Stimulated activated CD8-positive, alpha-beta memory T cell treated with anti-CD3 and anti-CD28 coated beads, Interleukin-2, amount 100 ng/mL, for 1 hour (primary cell): Measurements from ENCODE around the gene MKS1.
A peak's percentile ranks its signal among the peaks of the same experiment; 100 is the strongest.

Source experiments
- DNase-seq, 2 donors: peaks; one replicate each; pipeline ENCODE4 v3.0.0-alpha.2; 2020; ENCODE audit warnings: low read depth in 2 of 2

The MKS1 gene

GRCh38 chr17:58200024-58200633, 18.9 kb downstream of the MKS1 start:
- peak; percentile 18 to 22 for DNase-seq

DNA sequence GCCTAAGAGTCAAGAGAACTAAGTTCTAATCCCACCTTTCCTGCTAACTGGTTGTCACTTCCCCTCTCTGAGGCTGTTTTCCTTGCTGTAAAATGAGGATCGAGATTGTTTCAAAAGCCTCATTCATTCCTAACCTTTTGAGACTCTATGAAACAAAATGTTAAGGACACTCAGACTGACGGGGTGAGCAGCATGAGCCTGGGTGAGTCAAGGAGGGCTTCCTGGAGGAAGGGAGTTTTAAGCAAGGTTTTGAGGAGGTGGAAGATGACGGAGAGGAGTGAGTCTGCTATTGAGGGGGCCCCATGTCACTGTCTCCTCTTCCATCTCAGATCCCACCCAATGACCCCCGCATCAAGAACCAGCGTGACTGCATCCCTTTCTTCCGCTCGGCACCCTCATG, 22.4 kb downstream of the MKS1 start:
- DNase-seq: no peak

DNA sequence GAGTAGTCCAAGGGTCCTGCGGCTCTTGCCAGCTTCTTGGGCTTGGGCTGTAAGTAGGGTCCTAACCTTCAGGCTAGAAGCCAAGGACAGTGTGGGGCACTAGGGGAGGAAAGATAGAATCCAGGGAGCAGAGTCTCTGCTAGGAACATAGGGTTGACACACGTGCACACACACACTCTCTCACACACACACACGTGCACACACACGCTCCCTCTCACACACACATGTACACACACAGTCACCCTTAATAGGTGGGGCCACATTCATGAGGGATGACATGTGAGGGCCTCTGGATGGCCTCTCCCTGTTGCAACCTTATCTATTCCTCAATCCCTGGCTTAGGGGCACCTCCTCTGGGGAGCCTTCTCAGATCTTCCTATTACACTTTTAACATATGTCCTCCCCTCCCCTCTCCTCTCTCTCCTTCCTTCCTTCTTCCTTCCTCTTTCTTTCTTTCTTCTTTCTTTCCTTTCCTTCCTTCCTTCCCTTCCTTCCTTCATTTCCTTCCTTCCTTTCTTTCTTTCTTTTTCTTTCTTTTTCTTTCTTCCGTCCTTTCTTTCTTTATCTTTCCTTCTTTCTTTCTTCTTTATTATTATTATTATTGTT, 23.4 kb downstream of the MKS1 start:
- no peak for DNase-seq

DNA sequence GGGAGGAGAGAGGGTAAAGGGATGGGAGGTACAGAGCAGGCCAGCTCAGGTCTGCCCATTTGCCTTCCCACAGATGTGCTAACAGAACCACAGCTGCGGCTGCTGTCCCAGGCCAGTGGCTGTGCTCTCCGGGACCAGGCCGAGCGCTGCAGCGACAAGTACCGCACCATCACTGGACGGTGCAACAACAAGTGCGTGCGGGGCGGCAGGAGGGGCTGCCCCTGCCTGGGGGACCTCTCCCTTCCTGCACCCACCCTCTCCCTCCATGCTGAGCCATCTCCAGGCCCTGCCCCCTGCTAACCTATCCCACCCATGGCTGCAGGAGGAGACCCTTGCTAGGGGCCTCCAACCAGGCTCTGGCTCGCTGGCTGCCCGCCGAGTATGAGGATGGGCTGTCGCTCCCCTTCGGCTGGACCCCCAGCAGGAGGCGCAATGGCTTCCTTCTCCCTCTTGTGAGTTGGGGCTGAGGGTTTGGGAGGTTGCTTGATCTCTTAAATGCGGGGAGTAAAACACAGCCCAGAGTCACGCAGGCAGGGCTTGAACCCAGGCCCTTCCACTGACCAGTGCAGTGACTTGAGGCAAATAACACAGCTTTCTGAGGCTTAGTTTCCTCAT, 25.3 kb downstream of the MKS1 start:
- no peak for DNase-seq

DNA sequence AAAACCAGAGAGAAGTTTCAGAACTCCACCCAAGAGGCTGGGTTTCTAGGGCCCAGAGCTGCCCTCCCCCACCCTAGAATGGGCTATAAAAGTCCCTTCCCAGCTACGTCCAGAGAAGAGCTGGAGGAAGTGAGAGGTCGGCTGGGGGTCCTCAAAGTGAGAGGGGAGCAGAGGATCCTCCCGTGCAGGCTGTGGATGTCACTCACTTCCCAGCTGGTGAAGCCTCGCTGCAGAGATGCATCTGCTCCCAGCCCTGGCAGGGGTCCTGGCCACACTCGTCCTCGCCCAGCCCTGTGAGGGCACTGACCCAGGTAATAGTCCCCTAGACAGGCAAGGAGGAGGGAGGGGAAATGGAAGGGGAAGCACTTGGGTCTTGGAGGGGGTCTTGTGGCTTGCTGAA, 26.4 kb downstream of the MKS1 start, which contains the start of gene EPX:
Gene EPX (plus strand): TSS at position 115 of the 400 bp plus-strand sequence. CDS start 121 bp downstream, at position 236.
- DNase-seq: no peak

DNA sequence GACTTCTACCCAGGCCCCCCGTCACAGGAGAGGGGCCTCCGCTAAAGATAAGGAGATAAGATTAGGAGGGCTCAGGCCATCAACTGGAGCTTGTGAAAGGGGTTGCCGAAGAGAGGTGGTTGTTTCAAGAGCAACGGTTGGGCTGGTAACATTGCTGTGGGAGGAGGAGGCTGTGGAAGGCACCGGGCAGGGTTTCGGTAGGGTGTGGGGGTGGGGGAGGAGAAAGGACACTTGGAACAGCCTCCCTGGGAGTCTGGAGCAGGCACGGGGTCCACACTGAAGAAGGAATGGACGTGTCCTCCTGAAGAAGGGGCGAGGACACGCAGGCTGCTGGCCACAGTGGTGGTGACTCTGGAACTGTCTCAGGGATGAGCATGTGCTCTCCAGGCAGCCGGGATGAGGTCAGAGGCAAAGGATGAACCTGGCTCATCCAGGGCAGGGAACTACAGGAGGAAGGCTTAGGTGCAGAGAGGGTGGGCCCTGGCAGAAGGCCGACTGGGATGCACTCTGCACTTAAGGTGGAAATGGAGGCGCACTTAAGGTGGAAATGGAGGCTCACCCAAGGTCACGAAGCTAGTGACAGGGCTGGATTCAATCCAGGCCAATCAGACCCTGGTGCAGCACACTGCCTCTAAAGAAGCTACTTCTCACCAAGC, 27.7 kb downstream of the MKS1 start:
- DNase-seq: no peak

DNA sequence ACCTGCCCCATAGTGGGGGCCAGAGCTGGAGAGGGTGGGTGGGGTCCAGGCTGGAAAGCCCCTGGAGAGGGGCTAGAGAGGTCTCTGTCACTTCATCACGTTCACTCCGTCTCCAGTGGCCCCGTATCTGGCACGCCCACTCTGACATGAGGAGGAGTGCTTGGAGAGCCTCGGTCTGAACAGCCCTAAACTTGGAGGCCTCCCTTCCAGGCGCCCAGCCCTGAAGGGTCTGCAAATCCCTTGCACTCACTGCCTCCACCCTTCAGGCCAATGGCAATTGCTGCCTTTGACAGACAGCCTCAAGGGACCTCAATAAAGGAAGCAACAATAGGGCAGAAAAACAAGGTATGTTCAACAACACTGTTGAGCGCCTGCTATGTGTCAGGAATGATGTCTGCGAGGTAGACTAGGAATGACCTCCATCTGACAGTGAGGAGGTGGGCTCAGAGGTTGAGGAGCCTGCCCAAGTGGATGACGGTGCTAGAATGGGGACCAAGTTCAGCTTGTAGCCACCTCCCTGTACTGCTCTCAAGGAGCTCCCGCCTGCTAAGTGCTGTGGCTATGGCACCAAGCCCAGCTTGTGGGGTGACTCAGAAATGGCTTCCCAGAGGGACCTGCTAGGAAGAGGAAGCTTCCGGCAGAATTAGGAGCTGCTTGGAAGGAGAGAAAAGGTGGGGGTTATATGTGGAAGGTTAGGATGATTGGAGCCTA, 29.5 kb downstream of the MKS1 start:
- no peak for DNase-seq

GRCh38 chr17:58187675-58188074, 31.4 kb downstream of the MKS1 start:
- DNase-seq: no peak

- no peak for DNase-seq
These were observed 32.0 kb downstream of the MKS1 start for GRCh38 chr17:58187063-58187462.

- no peak for DNase-seq
These were observed 32.5 kb downstream of the MKS1 start for GRCh38 chr17:58186591-58186990.

DNA sequence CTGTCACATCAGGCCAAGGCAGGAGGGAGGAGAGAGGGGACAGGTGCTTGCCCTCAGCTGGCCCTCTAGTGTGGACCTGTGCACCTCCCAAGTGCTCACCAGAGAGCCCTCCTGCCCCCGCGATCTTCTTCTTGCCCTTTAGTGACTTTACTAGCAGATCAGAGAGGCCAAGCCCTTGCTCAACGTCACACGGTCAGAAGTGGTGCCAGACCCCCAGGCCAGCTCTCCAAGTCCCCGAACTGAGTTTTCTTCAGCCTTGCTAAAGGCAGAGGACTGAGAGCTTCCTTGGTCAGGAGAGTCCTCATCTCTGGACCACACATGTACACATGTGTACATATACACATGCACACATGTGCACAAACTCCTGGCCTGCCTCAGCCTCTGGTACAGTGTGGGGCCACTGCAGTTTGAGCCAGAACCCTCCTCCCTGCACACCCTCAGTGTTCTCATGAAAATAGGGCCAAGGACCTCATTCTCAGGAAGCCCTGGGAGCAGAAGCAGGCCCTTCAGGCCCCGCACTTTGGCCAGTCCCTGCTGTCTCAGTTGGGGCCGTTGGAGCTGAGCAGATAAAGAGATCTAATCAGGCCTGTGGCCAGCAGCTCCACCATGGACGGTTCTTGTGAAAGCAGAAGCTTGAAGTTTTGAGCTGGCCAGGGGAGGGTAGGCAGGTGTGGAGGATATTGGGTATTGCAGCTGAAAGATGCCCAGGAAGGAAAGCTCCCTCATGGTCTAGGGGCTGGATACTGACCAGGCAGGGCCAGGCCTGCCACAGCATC, 33.9 kb downstream of the MKS1 start:
- no peak for DNase-seq

DNA sequence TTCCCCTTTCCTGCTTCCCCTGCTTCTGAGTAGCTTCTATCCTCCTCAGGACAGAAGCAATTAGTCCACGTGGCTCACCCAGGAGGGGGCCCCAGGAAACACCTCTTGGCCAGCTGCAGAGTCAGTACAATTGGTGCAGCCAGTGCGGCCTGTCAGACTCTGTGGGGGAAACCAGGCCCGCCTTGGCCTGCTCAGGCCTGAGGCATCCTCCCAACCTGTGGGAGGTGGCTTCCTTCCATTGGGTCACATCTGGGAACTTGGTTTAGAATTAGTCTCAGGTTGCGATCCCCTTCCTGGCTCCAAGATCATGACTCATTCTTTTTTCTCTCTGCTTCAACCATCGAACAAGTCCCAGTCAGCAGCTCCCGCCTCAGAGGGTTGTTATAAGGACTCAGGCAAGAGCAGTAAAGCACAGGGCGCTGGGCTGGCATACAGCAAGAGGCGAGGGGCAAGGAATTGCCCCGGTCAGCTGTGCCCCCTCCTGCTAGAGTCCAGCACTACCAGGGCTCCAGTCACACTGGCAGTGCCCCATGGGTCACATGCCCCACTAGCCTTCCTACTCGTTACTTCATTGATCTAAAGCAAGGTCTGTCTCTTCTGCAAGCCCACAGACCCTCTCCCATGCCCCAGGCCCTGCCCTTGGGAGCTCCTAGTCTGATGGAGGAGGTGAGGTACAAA, 34.6 kb downstream of the MKS1 start:
- DNase-seq: no peak

- DNase-seq: no peak
These were observed 35.5 kb downstream of the MKS1 start for GRCh38 chr17:58183514-58183913.

DNA sequence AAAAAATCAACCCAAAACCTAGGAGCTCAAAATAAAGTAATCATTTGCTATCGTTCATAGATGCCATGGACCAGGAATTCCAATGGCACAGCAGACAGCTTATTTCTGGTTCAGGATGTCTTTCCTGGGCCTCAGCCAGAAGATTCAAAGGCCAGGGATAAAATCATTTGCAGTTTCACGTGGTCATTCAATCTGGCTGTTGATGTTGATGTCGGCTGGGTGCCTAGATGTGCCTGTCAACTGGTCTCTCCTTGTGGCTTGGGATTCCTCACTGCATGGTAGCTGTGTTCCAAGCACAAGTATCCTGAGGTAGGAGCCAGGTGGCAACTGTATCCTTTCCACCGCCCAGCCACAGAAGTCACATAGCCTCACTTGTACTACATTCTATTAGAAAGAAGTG, 37.3 kb downstream of the MKS1 start:
- DNase-seq: no peak

GRCh38 chr17:58176200-58176599, 42.9 kb downstream of the MKS1 start:
- DNase-seq: no peak

DNA sequence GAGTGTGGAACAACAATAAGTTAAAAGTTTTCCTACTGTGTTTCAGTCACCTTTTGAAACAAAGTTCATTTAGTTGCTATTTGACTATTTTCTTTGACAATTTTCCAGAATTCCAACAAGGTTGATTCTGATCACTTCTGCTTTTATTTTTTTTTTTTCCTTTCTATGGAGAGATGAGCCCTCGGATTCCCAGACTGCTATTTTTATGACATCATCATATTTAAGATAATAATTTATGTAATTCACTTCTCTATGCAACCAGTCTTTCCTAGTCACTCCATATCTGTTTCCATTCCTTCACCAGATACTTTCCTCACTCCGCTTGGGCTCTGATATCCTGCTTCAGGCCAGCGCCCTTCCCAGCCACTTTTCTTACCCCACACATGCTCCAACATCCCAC, 44.2 kb downstream of the MKS1 start:
- no peak for DNase-seq

- DNase-seq: peak in 1 of 2 donors; percentile 16
These were observed 46.5 kb downstream of the MKS1 start for GRCh38 chr17:58172369-58173071.

- no peak for DNase-seq
These were observed 48.4 kb downstream of the MKS1 start for GRCh38 chr17:58170622-58171021.

GRCh38 chr17:58166682-58167081, 52.4 kb downstream of the MKS1 start, which contains the start of gene OR4D2:
Gene OR4D2, plus strand, starts transcription at chr17:58166982. Its CDS starts 2,674 bp downstream, at chr17:58169656.
- no peak for DNase-seq

- no peak for DNase-seq
These were observed 53.1 kb downstream of the MKS1 start for GRCh38 chr17:58165981-58166380.
